Heart right ventricle (tissue), 16 donors: ENCODE measurements around the gene SCP2D1. TPM values are rescaled to one million over a fixed set of nuclear protein-coding genes. Genes with fewer than 3 reads are reported as not detected.

ENCODE experiments used
- ATAC-seq, 8 donors: fragments of 200-7000 bp; cut with Tn5 transposase; one replicate each; pipeline ENCODE4 v1.9.1; 2020; ENCODE audit warnings: mild to moderate bottlenecking in 8 of 8, moderate library complexity in 8 of 8, moderate number of reproducible peaks in 1 of 8
- DNase-seq, 2 donors: peaks; one replicate each; pipeline ENCODE4 v3.0.0-alpha.2; 2020
- H3K27ac ChIP-seq, 10 donors: fragments of 200-600 bp; sonication (generic) in 2 of 10; one replicate each; pipeline versions ENCODE4 v1.5.0 to v1.8.0; 2020 to 2022; ENCODE audit warnings: mild to moderate bottlenecking in 3 of 10
- H3K27me3 ChIP-seq, 7 donors: fragments of 200-600 bp; one replicate each; pipeline ENCODE4 v1.8.0; 2021 to 2022; ENCODE audit warnings: mild to moderate bottlenecking in 2 of 7
- H3K36me3 ChIP-seq, 9 donors: fragments of 200-600 bp; sonication (generic) in 1 of 9; one replicate each; pipeline versions ENCODE4 v1.5.0 to v1.8.0; 2020 to 2022; ENCODE audit warnings: mild to moderate bottlenecking in 2 of 9
- H3K4me1 ChIP-seq, 9 donors: fragments of 200-600 bp; sonication (generic) in 1 of 9; one replicate each; pipeline versions ENCODE4 v1.5.0 to v1.8.0; 2020 to 2022; ENCODE audit warnings: mild to moderate bottlenecking in 4 of 9
- H3K4me3 ChIP-seq, 10 donors: fragments of 200-600 bp; sonication (generic) in 2 of 10; one replicate each; pipeline versions ENCODE4 v1.5.0 to v1.8.0; 2020 to 2022; ENCODE audit warnings: mild to moderate bottlenecking in 7 of 10, moderate library complexity in 2 of 10
- H3K9me3 ChIP-seq, 11 donors: fragments of 200-600 bp in 10 of 11; sonication (generic) in 2 of 11; one replicate each; pipeline versions ENCODE4 v1.5.0 to v1.8.0; 2013 to 2022; ENCODE audit warnings: mild to moderate bottlenecking in 2 of 11, control low read depth in 1 of 11, moderate library complexity in 1 of 11
- WGBS, 2 donors: extraction: QIAGEN DNeasy Blood & Tissue Kit; methylation state at CpG; one replicate each; pipeline ENCODE4 v1.1.7; 2013; ENCODE audit warnings: inconsistent platforms in 1 of 2; 5-methylcytosine and 5-hydroxymethylcytosine counted together
- intact Hi-C, 10 donors: fragments of 100-400 bp; cut with DNase I; formaldehyde crosslinking; loops; one replicate each; pipeline versions ENCODE4 v1.11.1 to v1.14.2; 2022
- polyA plus RNA-seq, 2 donors: library from polyadenylated mRNA; stranded (reverse); fragments of 200-250 nt; gene quantifications; one replicate each; pipeline ENCODE4 v1.2.3, GENCODE V29; 2013
- total RNA-seq, 10 donors: library from RNA; stranded (reverse); fragmentation: NEBNext Ultra II Directional in 3 of 10; extraction: Animal tissue kit (Norgen Biotek cat#: 25700) in 3 of 10; gene quantifications; one replicate each; pipeline versions ENCODE4 v1.2.1 to v1.2.4, GENCODE V29; 2021 to 2023
- TF ChIP-seq, protein P1 (sequence below), 9 donors: fragments of 200-600 bp; sonication (generic) in 2 of 9; IDR thresholded peaks; one replicate each; pipeline versions ENCODE4 v1.5.0 to v1.8.0; 2021 to 2022; ENCODE audit warnings: antibody characterized with exemption in 9 of 9, mild to moderate bottlenecking in 5 of 9, moderate library complexity in 1 of 9
- donor health status: Arrhythmogenic right ventricular cardiomyopathy.
- donor health status: ischemic (EF 13 %, LVEDD 7.1; RV severe dilation, severe dysfunction).
- donor health status: healthy with polysubstance abuse.
- donor health status: DM: no; HTN: yes; CAD: no.
- donor health status: DM: no; HTN: no; CAD: no.
- donor health status: ischemic (EF 25% LVEDD 6.9; RV normal size, moderate dysfunction).
- donor health status: ischemic (EF 25% LVEDD 5.7; RV mildly dilated, moderate dysfunction).
- donor health status: healthy.
- donor health status: DM: yes; HTN: yes; CAD: no.
- donor health status: Ischemic cardiomyopathy.
- donor health status: ischemic (EF 35%, LVEDD 5.7; RV mildly dilated, moderate dysfunction).
- donor health status: nonischemic (EF 11% LVEDD 7.7; RV severe dilation, severe dysfunction).
- donor health status: DM: yes; HTN: yes; CAD: no.
- donor health status: PGD.
- donor health status: ischemic (EF 29% LVEDD 5.4; RV normal size, mild dysfunction).
- donor health status: nonischemic (EF 23%, LVEDD 6.1; RV moderate dilation, normal function).

SCP2D1 gene
- total and polyA plus RNA-seq, 12 donors, result 0.45 TPM; not detected in 11

DNA sequence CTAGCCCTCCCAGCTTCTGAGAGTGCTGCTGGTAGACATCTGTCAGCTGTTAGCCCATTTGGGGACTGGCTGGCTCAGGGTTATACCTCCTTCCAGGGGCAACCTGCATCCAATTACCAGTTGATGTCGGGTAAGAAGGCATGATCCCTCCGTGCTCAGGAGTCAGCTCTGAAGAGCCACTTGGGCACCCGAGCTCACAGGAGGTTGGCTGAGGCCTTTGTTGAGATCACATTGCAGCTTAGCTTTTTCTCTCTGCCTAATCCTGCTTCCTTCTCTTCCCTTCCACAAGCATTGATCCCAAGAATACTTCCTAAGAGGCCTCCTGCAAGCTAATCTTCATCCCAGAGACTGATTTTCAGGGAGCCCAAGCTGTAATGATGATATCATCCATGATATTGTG, 35.5 kb downstream of the SCP2D1 start:
- Histone ChIP-seq H3K36me3 (no peaks in the 10 kb centered on the region), H3K27me3 (no peaks in the 10 kb centered on the region), H3K27ac (no peak overlapping the region), H3K4me3 (no peak overlapping the region), H3K9me3 (no peaks in the 10 kb centered on the region), H3K4me1 (no peaks in the 10 kb centered on the region)
- intact Hi-C loops, result no loop called here
- DNase-seq, result no peak
- TF ChIP-seq, protein P1, sequence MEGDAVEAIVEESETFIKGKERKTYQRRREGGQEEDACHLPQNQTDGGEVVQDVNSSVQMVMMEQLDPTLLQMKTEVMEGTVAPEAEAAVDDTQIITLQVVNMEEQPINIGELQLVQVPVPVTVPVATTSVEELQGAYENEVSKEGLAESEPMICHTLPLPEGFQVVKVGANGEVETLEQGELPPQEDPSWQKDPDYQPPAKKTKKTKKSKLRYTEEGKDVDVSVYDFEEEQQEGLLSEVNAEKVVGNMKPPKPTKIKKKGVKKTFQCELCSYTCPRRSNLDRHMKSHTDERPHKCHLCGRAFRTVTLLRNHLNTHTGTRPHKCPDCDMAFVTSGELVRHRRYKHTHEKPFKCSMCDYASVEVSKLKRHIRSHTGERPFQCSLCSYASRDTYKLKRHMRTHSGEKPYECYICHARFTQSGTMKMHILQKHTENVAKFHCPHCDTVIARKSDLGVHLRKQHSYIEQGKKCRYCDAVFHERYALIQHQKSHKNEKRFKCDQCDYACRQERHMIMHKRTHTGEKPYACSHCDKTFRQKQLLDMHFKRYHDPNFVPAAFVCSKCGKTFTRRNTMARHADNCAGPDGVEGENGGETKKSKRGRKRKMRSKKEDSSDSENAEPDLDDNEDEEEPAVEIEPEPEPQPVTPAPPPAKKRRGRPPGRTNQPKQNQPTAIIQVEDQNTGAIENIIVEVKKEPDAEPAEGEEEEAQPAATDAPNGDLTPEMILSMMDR (IDR thresholded peaks at IDR 0.05), result no peak
- WGBS, 2 donors, result 61 to 71% methylated on average over 3 of the region's 3 CpGs
- no peak for ATAC-seq

DNA sequence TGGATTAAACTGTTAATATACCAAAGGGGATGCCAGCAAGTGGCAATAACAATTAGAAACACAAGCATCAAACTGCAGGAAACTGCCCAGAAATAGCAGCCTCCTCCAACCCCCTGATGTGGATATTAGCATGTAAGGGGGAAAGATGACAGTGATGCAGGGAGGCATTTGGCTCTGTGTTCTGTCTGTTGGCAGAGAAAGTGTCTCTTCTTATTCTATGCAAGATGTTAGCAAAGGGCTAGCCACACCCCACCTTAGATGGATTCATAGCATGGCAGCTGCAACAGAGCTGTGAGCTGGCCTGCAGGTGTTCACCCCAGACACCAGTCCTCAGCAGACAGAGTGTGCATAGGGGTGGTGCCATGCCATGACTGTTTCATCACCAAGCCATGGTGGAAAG, 38.0 kb downstream of the SCP2D1 start:
- H3K27ac ChIP-seq, result no peak overlapping the region
- no peaks in the 10 kb centered on the region for H3K4me1 ChIP-seq
- H3K36me3 ChIP-seq, result no peaks in the 10 kb centered on the region
- no peaks in the 10 kb centered on the region for H3K9me3 ChIP-seq
- no peak overlapping the region for H3K4me3 ChIP-seq
- intact Hi-C loops, result no loop called here
- TF ChIP-seq, protein P1 (IDR thresholded peaks at IDR 0.05), result no peak
- ATAC-seq (no peak), DNase-seq (no peak)
- no peaks in the 10 kb centered on the region for H3K27me3 ChIP-seq

DNA sequence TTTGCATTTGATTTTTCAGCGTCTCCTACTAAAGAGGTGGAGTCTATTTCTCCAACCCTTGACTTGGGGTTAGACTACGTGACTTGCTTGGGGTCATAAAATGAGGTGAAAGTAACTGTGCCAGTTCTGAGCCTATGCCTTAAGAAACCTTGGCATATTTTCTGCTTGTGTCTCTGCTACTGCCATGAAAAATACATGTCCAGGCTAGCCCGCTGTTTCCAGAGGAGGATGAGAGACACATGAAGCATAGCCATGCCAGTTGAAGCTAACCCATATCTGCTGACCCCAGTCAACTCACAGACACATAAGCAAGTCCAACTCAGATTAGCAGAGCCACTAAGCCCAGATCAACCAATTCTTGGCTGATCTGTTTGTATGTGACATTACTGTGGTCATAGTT, 38.7 kb downstream of the SCP2D1 start:
- Histone ChIP-seq H3K27me3 (no peaks in the 10 kb centered on the region), H3K36me3 (no peaks in the 10 kb centered on the region), H3K4me3 (no peak overlapping the region), H3K27ac (no peak overlapping the region), H3K4me1 (no peaks in the 10 kb centered on the region), H3K9me3 (no peaks in the 10 kb centered on the region)
- TF ChIP-seq, protein P1 (IDR thresholded peaks at IDR 0.05), result no peak
- ATAC-seq (no peak), DNase-seq (no peak)
- WGBS, 2 donors, result 83 to 87% methylated on average over 3 of the region's 3 CpGs
- intact Hi-C loops, result no loop called here

DNA sequence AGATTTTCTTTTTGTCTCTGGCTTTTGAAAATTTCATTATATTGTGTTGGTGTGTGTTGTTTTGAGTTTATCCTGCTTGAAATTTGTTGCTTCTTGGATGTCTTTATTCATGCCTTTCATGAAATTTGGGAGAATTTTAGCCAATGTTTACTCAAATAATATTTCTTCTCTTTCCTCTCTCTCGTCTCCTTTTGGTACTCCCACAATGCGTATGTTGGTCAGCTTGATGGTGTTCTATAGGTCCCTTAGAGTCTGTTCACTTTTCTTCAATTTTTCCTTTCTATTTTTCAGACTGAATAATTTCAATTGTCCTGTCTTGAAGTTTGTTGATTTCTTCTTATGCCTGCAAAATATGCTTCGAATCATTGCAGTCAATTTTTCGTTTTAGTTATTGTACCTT, 39.6 kb downstream of the SCP2D1 start:
- no peak overlapping the region for H3K4me3 ChIP-seq
- intact Hi-C loops, result no loop called here

More for the DNA sequence above, 39.6 kb downstream of the SCP2D1 start:
- TF ChIP-seq, protein P1 (IDR thresholded peaks at IDR 0.05), result no peak
- ATAC-seq, result no peak
- 74 to 75% methylated on average over 4 of the region's 4 CpGs for WGBS, 2 donors
- no peaks in the 10 kb centered on the region for H3K9me3 ChIP-seq
- H3K4me1 ChIP-seq, result no peaks in the 10 kb centered on the region
- H3K27ac ChIP-seq, result no peak overlapping the region
- no peak for DNase-seq
- no peaks in the 10 kb centered on the region for H3K27me3 ChIP-seq
- H3K36me3 ChIP-seq, result no peaks in the 10 kb centered on the region
